Keratinocyte (primary cell): ENCODE data around the gene DLEC1.

Experiments
- CTCF ChIP-seq, 3 experiments: IDR thresholded peaks in 1 of 3; conservative IDR thresholded peaks in 1 of 3; optimal IDR thresholded peaks in 1 of 3; 2 replicates in 2 of 3; 3 replicates in 1 of 3; pipeline versions ENCODE3 to v1.5.1; 2011; ENCODE audit warnings: low read length in 3 of 3, mild to moderate bottlenecking in 3 of 3, moderate library complexity in 2 of 3, control low read depth in 1 of 3, inconsistent platforms in 1 of 3; ENCODE audit not compliant: insufficient read depth in 2 of 3; ENCODE audit errors: extremely low read depth in 1 of 3
- EZH2 ChIP-seq: IDR thresholded peaks from one replicate; pipeline ENCODE4 v1.6.1; 2012; ENCODE audit warnings: inconsistent platforms, mild to moderate bottlenecking, low read length, moderate library complexity

- TF ChIP-seq CTCF (optimal IDR thresholded peaks at IDR 0.05 in 1 of 3, IDR thresholded peaks at IDR 0.05 in 1 of 3, conservative IDR thresholded peaks at IDR 0.05 in 1 of 3; ENCODE audit: extremely low read depth in 1 of 3, insufficient read depth in 2 of 3, low read length in 3 of 3): no peak
- no peak for TF ChIP-seq EZH2
These were observed 18.7 kb upstream of the DLEC1 start for GRCh38 chr3:38020342-38020726.
